ENCODE measurements around the gene HTR1D.
"Not testable (repeated sequence)": the region's sequence is repeated elsewhere in the genome, so short reads cannot be mapped to it uniquely, and the experiment has no call there.

The HTR1D gene, protein sequence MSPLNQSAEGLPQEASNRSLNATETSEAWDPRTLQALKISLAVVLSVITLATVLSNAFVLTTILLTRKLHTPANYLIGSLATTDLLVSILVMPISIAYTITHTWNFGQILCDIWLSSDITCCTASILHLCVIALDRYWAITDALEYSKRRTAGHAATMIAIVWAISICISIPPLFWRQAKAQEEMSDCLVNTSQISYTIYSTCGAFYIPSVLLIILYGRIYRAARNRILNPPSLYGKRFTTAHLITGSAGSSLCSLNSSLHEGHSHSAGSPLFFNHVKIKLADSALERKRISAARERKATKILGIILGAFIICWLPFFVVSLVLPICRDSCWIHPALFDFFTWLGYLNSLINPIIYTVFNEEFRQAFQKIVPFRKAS

DNA sequence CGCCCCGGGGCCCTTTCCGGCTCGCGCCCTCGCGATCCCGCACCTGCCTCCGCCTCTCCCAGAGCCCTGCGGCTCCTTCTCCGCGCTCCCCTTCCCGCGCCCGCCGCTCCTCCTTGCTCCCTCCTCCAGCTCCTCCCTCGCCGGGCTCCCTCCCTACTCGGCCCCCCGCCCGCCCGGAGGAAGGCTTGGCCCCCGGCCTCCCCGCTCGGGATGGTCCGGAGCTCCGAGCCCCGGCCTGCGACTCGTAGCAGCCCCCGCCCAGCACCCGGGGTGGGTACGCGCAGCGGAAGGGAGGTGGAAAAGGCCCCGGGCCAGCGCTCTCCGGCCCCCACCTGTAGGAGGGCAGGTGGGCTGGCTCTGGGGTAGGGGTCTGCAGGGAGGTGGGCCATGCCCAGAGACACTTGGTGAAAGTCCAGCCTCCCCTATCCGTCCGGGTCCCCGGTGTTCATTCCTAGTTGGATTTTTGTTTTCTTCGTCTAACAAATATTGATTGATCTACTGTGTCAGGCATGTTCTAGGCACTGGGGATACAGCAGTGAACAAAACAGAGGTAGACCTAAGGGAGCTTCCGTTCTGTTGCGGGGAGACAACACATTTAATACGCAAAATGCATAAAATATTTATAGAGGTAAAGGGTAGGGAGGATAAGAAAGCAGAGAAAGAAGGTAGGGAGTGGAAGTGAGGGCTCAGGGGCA, at the start of gene HTR1D:
Gene HTR1D, minus strand, starts transcription at position 82 of the 695 bp plus-strand sequence. CDS start 23,283 bp downstream, outside the sequence.
- DNase-seq: no peak

GRCh38 chr1:23263380-23263887, 46.1 kb upstream of the HTR1D start:
- no peak for DNase-seq

- DNase-seq: not testable (repeated sequence)
Observed at GRCh38 chr1:23258082-23258481, 40.8 kb upstream of the HTR1D start.

DNA sequence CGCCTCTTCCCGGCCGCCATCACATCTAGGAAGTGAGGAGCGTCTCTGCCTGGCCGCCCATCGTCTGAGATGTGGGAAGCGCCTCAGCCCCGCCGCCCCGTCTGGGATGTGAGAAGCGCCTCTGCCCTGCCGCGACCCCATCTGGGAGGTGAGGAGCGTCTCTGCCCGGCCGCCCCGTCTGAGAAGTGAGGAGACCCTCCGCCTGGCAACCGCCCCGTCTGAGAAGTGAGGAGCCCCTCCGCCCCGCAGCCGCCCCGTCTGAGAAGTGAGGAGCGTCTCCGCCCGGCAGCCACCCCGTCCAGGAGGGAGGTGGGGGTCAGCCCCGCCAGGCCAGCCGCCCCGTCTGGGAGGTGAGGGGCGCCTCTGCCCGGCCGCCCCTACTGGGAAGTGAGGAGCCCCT, 40.1 kb upstream of the HTR1D start:
- DNase-seq: not testable (repeated sequence)

DNA sequence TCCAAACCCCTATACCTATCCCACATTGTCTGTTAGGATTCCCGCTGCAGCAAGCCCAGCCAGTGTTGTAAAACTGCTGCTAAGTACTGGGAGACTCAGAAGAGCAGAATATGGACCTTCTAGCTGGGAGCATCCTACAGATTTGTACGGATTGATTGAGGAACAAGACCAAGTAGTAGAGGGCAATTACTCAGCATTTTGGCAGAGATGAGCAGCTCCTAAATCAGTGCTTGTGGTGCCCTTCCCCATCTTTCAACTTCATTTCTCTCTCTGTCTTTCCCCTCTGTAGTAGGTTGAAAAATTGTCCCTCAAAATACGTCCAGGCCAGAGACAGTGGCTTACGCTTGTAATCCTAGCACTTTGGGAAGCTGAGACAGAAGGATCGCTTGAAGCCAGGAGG, 37.3 kb upstream of the HTR1D start:
- DNase-seq: no peak

DNA sequence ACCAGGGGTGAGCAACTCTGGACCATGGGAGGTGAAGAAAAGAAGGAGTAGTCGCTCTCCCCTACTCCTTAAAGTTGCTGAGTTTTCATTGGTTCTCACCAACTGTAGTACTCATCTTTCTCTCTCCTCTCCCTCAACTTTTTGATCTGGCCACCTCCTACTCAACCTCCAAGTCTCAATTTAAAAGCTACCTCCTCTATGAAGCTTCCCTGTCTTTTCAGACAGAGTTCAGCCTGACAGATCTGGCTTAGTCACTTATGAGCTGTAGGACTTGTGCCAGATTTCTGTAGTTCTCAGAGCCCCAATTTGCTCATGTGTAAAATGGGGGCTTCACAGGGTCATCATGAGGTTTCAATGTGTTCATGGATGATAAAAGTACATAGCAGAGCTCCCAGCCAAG, 34.5 kb upstream of the HTR1D start:
- DNase-seq: no peak

DNA sequence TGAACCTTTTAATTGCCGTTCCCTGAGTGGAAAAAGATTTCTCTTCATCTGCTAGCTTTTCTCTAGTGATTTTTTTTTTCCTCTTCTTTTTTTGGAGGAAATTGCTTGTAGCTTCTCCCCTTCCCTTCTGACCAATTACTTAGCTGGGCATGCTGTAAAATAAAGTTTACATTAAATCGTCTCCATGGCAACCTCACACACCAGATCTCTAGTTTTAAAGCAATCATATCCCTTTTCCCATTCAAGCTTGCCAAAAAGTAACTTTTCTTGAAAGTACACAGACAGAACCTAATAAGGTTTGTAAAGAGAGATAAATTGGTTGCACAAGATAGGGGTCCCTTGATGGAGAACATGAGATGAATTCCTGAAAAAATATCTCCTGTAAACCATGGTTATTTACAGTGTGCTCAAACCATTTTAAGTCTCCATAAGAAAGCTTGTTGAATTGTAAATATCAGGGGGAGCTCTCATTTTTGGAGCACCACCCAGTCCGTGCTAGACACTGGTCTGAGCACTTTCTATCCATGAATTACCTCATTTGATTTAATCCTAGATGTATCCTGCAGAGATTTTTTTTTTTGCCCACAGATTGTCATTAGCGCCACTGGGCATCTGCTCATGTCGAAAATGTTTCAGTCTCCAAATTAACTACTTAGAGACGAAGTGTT, 32.6 kb upstream of the HTR1D start:
- DNase-seq: no peak

- DNase-seq: no peak
Observed at GRCh38 chr1:23247276-23247675, 30.0 kb upstream of the HTR1D start.

- DNase-seq: no peak
Observed at GRCh38 chr1:23246274-23246673, 29.0 kb upstream of the HTR1D start.

DNA sequence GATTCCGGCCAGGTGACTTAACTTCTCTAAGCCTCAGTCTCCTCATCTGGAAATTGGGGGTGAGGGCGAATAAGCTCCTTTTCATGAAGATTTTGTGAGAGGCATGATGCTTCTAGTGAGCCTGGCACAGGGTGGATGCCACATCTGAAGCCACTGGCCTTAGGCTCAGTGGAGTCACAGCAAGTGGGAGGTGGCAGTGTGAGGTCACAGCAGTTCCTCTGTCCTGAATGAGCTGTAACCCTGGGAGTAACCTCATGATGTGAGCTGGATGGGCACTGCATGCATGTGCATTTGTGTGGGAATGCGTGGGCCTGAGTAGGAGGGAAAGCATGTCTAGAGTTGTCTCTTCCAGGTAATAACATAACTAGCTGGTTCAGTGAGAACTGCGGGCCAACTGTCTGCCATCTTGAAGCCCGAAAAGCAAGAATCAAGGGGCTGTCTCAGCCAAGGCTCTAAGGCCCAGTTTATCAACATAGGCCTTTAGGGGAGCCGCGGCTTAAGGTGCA, 27.0 kb upstream of the HTR1D start:
- no peak for DNase-seq

- DNase-seq: no peak
Observed at GRCh38 chr1:23242414-23242813, 25.1 kb upstream of the HTR1D start.

DNA sequence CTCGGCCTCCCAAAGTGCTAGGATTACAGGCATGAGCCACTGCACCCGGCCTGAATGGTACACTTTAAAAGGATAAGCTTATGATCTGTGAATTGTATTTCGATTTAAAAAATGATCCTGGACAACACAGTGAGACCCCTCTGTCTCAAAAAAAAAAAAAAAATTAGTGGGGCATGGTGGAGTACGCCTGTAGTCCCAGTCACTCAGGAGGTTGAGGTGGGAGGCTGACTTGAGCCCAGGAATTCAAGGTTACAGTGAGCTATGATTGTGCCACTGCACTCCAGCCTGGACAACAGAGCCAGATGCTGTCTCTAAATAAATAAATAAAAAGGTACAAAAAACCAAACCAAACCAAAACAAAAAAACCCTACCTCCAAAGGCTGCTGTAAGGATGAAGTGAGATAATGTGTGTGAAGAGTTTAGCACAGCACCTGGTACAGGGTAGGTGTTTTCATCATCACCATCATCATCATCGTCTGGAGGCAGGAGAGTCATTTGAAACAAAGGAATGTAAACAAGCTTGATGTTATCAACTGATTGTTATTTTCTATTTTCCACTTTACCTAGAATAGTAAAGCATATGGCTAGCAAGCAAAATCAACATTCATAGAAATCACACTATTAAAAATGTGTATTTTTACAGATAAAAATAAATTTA, 22.5 kb upstream of the HTR1D start:
- DNase-seq: no peak

GRCh38 chr1:23238565-23238964, 21.3 kb upstream of the HTR1D start:
- DNase-seq: no peak

DNA sequence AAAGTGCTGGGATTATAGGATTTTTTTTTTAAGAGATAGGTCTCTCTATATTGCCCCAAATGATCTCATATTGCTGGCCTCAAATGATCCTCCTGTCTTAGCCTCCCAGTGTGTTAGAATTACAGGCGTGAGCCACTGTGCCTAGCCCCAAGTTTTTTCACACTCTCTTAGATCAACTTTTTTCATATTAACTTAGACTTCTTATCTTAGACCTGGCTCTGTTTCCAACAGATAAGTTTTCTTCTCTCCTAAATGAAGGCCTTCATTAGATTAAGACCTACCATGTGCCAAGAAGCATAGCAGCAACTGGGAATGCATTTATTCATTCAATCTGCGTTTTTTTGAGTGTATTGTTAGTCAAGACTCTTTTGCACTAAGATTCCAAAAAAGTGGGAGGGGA, 20.2 kb upstream of the HTR1D start:
- DNase-seq: no peak

DNA sequence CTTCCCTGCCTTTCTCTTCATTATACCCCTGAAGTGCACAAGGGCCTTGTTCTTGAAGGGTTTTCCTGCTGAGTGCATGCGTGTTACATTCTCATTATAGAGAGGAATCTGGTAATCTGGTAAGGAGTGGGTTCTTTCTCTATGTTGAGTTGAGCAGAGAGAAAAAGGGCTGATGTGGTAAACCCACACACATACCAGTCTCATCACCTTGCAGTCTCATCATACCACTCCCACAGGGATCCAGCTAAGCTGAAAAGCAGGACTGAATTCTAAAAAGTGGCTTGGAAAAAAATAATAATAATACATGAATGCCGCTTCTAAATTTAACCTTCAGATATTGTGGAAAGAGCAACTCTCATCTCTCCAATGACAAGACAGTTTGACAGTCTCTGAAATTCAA, 10.5 kb upstream of the HTR1D start:
- DNase-seq: no peak

GRCh38 chr1:23224739-23225648, 7.7 kb upstream of the HTR1D start:
- no peak for DNase-seq

DNA sequence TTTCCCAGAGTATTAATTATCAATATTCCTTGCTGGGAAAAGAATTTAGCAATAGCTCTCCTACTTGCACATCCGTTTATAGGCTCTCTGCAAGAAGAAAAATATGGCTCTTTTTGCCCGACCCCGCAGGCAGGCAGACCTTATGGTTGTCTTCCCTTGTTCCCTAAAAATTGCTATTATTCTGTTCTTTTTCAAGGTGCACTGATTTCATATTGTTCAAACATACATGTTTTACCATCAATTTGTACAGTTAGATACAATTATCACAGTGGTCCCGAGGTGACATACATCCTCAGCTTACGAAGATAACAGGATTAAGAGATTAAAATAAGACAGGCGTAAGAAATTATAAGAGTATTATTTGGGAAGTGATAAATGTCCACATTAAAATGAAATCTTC, 6.7 kb upstream of the HTR1D start:
- DNase-seq: not testable (repeated sequence)

DNA sequence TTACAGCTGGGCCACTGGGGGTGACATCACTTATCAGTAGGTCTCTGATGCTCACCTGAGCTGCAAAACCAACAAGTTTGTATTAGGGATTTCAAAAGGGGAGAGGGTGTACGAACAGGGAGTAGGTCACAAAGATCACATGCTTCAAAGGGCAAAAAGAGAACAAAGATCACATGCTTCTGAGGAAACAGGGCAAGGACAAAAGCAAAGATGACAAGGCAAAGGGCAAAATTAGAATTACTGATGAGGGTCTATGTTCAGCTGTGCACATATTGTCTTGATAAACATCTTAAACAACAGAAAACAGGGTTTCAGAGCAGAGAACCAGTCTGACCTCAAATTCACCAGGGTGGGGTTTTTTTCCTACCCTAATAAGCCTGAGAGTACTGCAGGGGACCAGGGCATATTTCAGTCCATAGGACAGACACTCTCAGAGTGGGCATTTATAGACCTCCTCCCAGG, 6.2 kb upstream of the HTR1D start:
- not testable (repeated sequence) for DNase-seq

- no peak for DNase-seq
Observed at GRCh38 chr1:23222742-23223141, 5.4 kb upstream of the HTR1D start.

DNA sequence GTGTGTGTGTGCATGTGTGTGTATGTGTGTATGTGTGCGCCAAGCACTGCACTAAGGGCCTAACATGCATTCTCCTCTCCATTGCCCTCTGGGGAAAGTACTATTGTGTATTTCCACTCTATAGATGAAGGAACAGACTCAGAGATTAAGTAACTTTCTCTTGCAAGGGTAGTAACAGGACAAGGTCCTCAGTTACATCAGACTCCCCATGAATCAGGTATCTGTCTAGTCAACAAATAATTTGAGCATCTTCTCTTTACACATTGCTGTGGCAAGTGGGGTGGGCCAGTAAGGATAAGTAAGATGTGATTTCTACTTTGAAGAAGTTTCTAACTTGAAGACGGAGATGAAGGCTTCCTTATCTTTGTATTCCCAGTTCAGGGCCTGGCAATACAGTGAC, 5.0 kb upstream of the HTR1D start:
- no peak for DNase-seq

GRCh38 chr1:23221107-23221506, 3.8 kb upstream of the HTR1D start:
- DNase-seq: no peak
